Tibial artery (tissue), 4 donors: Measurements from ENCODE around the gene CAMK2B.

Source experiments
- DNase-seq, 2 donors: peaks; one replicate each; pipeline ENCODE4 v3.0.0-alpha.2; 2019
- H3K27ac ChIP-seq, 2 donors: fragments of 200-600 bp; sonication (generic) in 1 of 2; 1 replicate in 1 of 2; 2 replicates in 1 of 2; pipeline ENCODE4 v1.5.1; 2018 to 2019; ENCODE audit warnings: mild to moderate bottlenecking in 1 of 2
- H3K27me3 ChIP-seq, 2 donors: fragments of 200-600 bp; sonication (generic) in 1 of 2; one replicate each; pipeline versions ENCODE4 v1.5.1 to v1.6.0; 2016 to 2019
- H3K36me3 ChIP-seq, 3 donors: fragments of 200-600 bp; sonication (generic) in 2 of 3; one replicate each; pipeline ENCODE4 v1.5.1; 2016 to 2019; ENCODE audit warnings: mild to moderate bottlenecking in 2 of 3
- H3K4me1 ChIP-seq, 4 donors: fragments of 200-600 bp; sonication (generic) in 2 of 4; 1 replicate in 3 of 4; 2 replicates in 1 of 4; pipeline ENCODE4 v1.5.1; 2016 to 2019
- H3K4me3 ChIP-seq, 2 donors: fragments of 200-600 bp; sonication (generic) in 1 of 2; 1 replicate in 1 of 2; 2 replicates in 1 of 2; pipeline ENCODE4 v1.5.1; 2018 to 2019; ENCODE audit warnings: mild to moderate bottlenecking in 2 of 2
- H3K9me3 ChIP-seq, 3 donors: fragments of 200-600 bp; sonication (generic) in 1 of 3; one replicate each; pipeline ENCODE4 v1.5.1; 2016 to 2019
- intact Hi-C: fragments of 100-400 bp; cut with DNase I; formaldehyde crosslinking; loops from one replicate; pipeline ENCODE4 v1.15.0; 2023; ENCODE audit warnings: low total_unique reads
- TF ChIP-seq, protein P1 (sequence below), 2 experiments: fragments of 200-600 bp in 1 of 2; fragments of 450-650 bp in 1 of 2; IDR thresholded peaks; one replicate each; pipeline ENCODE4 v1.5.1; 2017 to 2019; ENCODE audit warnings: antibody characterized with exemption in 2 of 2, mild to moderate bottlenecking in 1 of 2, moderate library complexity in 1 of 2

The CAMK2B gene

GRCh38 chr7:44242091-44242490 lies 83.3 kb downstream of the CAMK2B start:
- H3K27me3 ChIP-seq, result peaks cover 0 to 20% of the 10 kb centered on the region in 2 donors
- no peaks in the 10 kb centered on the region for H3K36me3 ChIP-seq
- TF ChIP-seq, protein P1, sequence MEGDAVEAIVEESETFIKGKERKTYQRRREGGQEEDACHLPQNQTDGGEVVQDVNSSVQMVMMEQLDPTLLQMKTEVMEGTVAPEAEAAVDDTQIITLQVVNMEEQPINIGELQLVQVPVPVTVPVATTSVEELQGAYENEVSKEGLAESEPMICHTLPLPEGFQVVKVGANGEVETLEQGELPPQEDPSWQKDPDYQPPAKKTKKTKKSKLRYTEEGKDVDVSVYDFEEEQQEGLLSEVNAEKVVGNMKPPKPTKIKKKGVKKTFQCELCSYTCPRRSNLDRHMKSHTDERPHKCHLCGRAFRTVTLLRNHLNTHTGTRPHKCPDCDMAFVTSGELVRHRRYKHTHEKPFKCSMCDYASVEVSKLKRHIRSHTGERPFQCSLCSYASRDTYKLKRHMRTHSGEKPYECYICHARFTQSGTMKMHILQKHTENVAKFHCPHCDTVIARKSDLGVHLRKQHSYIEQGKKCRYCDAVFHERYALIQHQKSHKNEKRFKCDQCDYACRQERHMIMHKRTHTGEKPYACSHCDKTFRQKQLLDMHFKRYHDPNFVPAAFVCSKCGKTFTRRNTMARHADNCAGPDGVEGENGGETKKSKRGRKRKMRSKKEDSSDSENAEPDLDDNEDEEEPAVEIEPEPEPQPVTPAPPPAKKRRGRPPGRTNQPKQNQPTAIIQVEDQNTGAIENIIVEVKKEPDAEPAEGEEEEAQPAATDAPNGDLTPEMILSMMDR (IDR thresholded peaks at IDR 0.05), result no peak
- no peak for DNase-seq
- no peak overlapping the region for H3K27ac ChIP-seq
- intact Hi-C loops, result loop anchor here (5.0 to 10.0 kb wide), 2 partner anchors 235 to 323 kb away; no protein-coding TSS in a partner anchor
- H3K4me1 ChIP-seq, result peaks cover 0 to 7% (median 3%) of the 10 kb centered on the region in 4 donors
- H3K9me3 ChIP-seq, result no peaks in the 10 kb centered on the region
- H3K4me3 ChIP-seq, result no peak overlapping the region

DNA sequence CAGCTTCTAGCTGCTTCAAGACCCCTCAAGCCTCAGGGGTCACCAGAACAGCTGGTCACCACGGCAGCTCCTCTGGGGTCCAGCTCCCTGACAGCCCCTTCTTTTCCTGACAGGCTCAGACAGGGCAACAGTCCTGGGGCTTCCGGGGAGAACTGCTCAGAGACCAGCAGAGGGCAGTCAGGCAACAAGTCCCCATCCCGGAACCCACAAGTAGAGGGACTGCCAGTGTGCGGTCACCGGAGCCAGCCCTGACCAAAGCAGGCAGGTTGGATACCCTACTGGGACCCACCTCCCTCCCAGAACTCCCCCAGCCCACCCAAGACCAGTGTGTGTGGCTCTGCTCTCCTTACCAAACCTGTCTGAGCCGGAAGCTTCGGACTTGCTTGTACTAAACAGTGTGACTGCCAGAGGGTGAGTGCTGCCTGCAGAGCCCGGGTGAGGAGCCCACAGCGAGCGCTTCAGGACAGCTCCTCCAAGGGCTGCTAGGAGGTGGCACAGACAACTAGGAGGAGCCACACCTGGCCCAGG lies 84.3 kb downstream of the CAMK2B start:
- H3K27ac ChIP-seq, result no peak overlapping the region
- intact Hi-C loops, result loop anchor here (5.0 to 10.0 kb wide), 2 partner anchors 236 to 324 kb away; no protein-coding TSS in a partner anchor
- H3K36me3 ChIP-seq, result no peaks in the 10 kb centered on the region
- peak overlapping the region in 1 of 2 donors; percentile 33 for H3K4me3 ChIP-seq
- H3K4me1 ChIP-seq, result peaks cover 0 to 7% (median 3%) of the 10 kb centered on the region in 4 donors
- TF ChIP-seq, protein P1 (IDR thresholded peaks at IDR 0.05), result peak; percentile 75 to 79
- H3K9me3 ChIP-seq, result no peaks in the 10 kb centered on the region
- DNase-seq, result peak; percentile 65 to 83
- H3K27me3 ChIP-seq, result peaks cover 0 to 20% of the 10 kb centered on the region in 2 donors

DNA sequence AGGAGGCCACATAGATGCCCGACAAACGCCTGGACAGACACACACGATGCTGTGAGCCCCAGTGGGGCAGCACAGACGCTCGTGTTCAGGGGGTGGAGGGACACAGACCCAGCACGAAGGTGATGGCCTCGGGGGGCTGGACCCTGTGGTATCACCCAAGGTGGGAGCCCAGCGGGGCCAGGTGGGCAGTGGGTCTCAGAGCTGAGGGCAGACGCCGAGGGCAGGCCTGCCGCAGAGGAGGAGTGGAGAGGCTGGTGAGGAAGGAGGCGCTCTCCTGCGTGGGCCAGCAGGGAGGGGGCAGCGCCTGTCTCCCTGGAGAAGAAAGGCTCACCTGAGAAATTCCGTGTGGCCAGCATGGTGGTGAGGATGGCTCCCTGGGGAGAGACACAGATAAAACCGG lies 85.0 kb downstream of the CAMK2B start:
- H3K9me3 ChIP-seq, result no peaks in the 10 kb centered on the region
- H3K27ac ChIP-seq, result no peak overlapping the region
- DNase-seq, result no peak
- no peak overlapping the region for H3K4me3 ChIP-seq
- peaks cover 0 to 20% of the 10 kb centered on the region in 2 donors for H3K27me3 ChIP-seq
- H3K4me1 ChIP-seq, result peaks cover 0 to 7% (median 3%) of the 10 kb centered on the region in 4 donors
- no peaks in the 10 kb centered on the region for H3K36me3 ChIP-seq
- intact Hi-C loops, result loop anchor here (5.0 to 10.0 kb wide), 2 partner anchors 237 to 324 kb away; no protein-coding TSS in a partner anchor
- TF ChIP-seq, protein P1 (IDR thresholded peaks at IDR 0.05), result no peak

DNA sequence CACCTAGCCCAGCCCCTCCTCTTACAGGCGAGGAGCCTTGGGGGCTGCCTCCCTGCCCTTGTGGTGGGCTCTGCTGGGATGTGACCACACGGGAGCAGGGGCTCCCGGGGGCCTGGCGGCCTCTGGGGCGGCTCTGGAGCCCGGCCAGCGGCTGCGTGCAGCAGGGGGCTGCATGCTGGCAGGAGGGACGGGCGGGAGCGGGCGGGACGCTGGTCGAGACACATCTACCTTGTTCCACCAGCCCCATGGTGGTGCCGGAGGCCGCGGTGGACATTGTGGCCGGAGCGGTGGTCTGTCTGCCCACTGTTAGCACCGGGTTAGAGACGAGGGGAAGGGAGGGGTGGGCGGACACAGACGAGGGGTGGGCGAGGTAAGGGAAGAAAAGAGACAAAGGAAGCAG lies 86.0 kb downstream of the CAMK2B start:
- intact Hi-C loops, result no loop called here
- H3K27me3 ChIP-seq, result peaks cover 0 to 20% of the 10 kb centered on the region in 2 donors

GRCh38 chr7:44238116-44238695 lies 87.2 kb downstream of the CAMK2B start:
- Histone ChIP-seq H3K4me1 (peaks cover 0 to 7% (median 3%) of the 10 kb centered on the region in 4 donors), H3K27ac (no peak overlapping the region), H3K9me3 (no peaks in the 10 kb centered on the region), H3K27me3 (peaks cover 0 to 20% of the 10 kb centered on the region in 2 donors), H3K36me3 (no peaks in the 10 kb centered on the region), H3K4me3 (no peak overlapping the region)
- intact Hi-C loops, result no loop called here
- DNase-seq, result no peak
- TF ChIP-seq, protein P1 (IDR thresholded peaks at IDR 0.05), result no peak

More for the DNA sequence above, 86.0 kb downstream of the CAMK2B start:
- Histone ChIP-seq H3K36me3 (no peaks in the 10 kb centered on the region), H3K9me3 (no peaks in the 10 kb centered on the region), H3K4me1 (peaks cover 0 to 7% (median 3%) of the 10 kb centered on the region in 4 donors), H3K27ac (no peak overlapping the region), H3K4me3 (no peak overlapping the region)
- no peak for DNase-seq
- TF ChIP-seq, protein P1 (IDR thresholded peaks at IDR 0.05), result no peak
